Superior temporal gyrus (tissue), 1 donor: ENCODE measurements around the gene KCND3.

Experiments
- DNase-seq: peaks from one replicate; pipeline ENCODE4 v3.0.0-alpha.2; 2016; ENCODE audit errors: extremely low spot score

The KCND3 gene

GRCh38 chr1:111988743-111989453, 570 bp downstream of the KCND3 start:
- DNase-seq = no peak

GRCh38 chr1:111988377-111988742, 1.1 kb downstream of the KCND3 start:
- DNase-seq = no peak

- no peak for DNase-seq
Observed at GRCh38 chr1:111987502-111987901, 2.0 kb downstream of the KCND3 start.

- no peak for DNase-seq
Observed at GRCh38 chr1:111983500-111983899, 6.0 kb downstream of the KCND3 start.

- no peak for DNase-seq
Observed at GRCh38 chr1:111982428-111982827, 7.0 kb downstream of the KCND3 start.

GRCh38 chr1:111981871-111982270, 7.6 kb downstream of the KCND3 start:
- DNase-seq = no peak

- no peak for DNase-seq
Observed at GRCh38 chr1:111981090-111981489, 8.4 kb downstream of the KCND3 start.

- DNase-seq = no peak
Observed at GRCh38 chr1:111980686-111981085, 8.8 kb downstream of the KCND3 start.

- DNase-seq = no peak
Observed at GRCh38 chr1:111978695-111979094, 10.8 kb downstream of the KCND3 start.

- DNase-seq = no peak
Observed at GRCh38 chr1:111977378-111977777, 12.1 kb downstream of the KCND3 start.

GRCh38 chr1:111976842-111977241, 12.6 kb downstream of the KCND3 start:
- DNase-seq = no peak

GRCh38 chr1:111976332-111976731, 13.1 kb downstream of the KCND3 start:
- peak; percentile 12 for DNase-seq

- no peak for DNase-seq
Observed at GRCh38 chr1:111973150-111973790, 16.2 kb downstream of the KCND3 start.

GRCh38 chr1:111971396-111971795, 18.1 kb downstream of the KCND3 start:
- no peak for DNase-seq

- no peak for DNase-seq
Observed at GRCh38 chr1:111968511-111968910, 21.0 kb downstream of the KCND3 start.

- no peak for DNase-seq
Observed at GRCh38 chr1:111967886-111968285, 21.6 kb downstream of the KCND3 start.

- DNase-seq = no peak
Observed at GRCh38 chr1:111967067-111967690, 22.3 kb downstream of the KCND3 start.

GRCh38 chr1:111965781-111966443, 23.6 kb downstream of the KCND3 start:
- no peak for DNase-seq

- no peak for DNase-seq
Observed at GRCh38 chr1:111963985-111964738, 25.3 kb downstream of the KCND3 start.

GRCh38 chr1:111961773-111962565, 27.5 kb downstream of the KCND3 start:
- no peak for DNase-seq

- no peak for DNase-seq
Observed at GRCh38 chr1:111961016-111961415, 28.5 kb downstream of the KCND3 start.
